ENCODE results near the gene UQCC2.

UQCC2 gene

DNA sequence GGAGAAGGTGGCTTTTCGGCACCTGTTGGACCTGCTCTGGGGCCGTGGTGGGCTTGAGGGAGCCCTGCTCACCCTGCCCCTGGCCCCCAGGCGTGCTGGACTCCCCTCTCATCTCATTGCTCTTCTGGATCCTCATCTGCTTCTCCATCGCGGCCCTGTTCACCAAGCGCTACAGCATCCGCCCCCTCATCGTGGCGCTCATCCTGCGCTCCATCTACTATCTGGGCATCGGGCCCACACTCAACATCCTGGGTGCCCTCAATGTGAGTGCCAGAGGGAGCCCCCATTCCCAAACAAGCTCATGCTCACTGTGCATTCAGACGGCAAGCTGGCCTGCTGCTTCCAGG, 22.4 kb downstream of the UQCC2 start:
- H3K27ac Mint-ChIP-seq: no peak overlapping the region
- H3K4me3 Mint-ChIP-seq: no peak overlapping the region
- H3K4me1 Mint-ChIP-seq: peaks cover 13% of the 10 kb centered on the region
- ATAC-seq (ENCODE audit: low read depth) (no peak), DNase-seq (ENCODE audit: low spot score in 2 of 2) (no peak)
- H3K36me3 Mint-ChIP-seq: peaks cover 44% of the 10 kb centered on the region
- H3K9me3 Mint-ChIP-seq: no peaks in the 10 kb centered on the region
- no peaks in the 10 kb centered on the region for H3K27me3 Mint-ChIP-seq

- DNase-seq (ENCODE audit: low spot score in 2 of 2): no peak
- Mint-ChIP-seq H3K4me1 (peaks cover 13% of the 10 kb centered on the region), H3K36me3 (peaks cover 45% of the 10 kb centered on the region), H3K4me3 (no peak overlapping the region), H3K27ac (no peak overlapping the region), H3K9me3 (no peaks in the 10 kb centered on the region), H3K27me3 (no peaks in the 10 kb centered on the region)
- no peak for ATAC-seq (ENCODE audit: low read depth)
These were observed 22.9 kb downstream of the UQCC2 start for GRCh38 chr6:33688451-33689147.

DNA sequence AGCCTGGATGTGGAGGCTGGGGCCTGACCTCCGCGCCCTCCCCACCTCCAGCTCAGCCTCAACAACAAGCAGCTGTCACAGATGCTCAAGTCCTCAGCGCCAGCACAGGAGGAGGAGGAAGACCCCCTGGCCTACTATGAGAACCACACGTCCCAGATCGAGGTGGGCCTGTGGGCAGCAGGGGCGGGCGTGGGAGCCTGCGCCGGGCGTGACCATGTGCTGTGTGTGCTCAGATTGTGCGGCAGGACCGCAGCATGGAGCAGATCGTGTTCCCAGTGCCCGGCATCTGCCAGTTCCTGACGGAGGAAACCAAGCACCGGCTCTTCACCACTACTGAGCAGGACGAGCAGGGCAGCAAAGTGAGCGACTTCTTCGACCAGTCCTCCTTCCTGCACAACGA, 23.5 kb downstream of the UQCC2 start:
- no peaks in the 10 kb centered on the region for H3K27me3 Mint-ChIP-seq
- DNase-seq (ENCODE audit: low spot score in 2 of 2) (no peak), ATAC-seq (ENCODE audit: low read depth) (no peak)
- no peaks in the 10 kb centered on the region for H3K9me3 Mint-ChIP-seq
- no peak overlapping the region for H3K27ac Mint-ChIP-seq
- H3K36me3 Mint-ChIP-seq: peaks cover 47% of the 10 kb centered on the region
- H3K4me1 Mint-ChIP-seq: peaks cover 13% of the 10 kb centered on the region
- no peak overlapping the region for H3K4me3 Mint-ChIP-seq

DNA sequence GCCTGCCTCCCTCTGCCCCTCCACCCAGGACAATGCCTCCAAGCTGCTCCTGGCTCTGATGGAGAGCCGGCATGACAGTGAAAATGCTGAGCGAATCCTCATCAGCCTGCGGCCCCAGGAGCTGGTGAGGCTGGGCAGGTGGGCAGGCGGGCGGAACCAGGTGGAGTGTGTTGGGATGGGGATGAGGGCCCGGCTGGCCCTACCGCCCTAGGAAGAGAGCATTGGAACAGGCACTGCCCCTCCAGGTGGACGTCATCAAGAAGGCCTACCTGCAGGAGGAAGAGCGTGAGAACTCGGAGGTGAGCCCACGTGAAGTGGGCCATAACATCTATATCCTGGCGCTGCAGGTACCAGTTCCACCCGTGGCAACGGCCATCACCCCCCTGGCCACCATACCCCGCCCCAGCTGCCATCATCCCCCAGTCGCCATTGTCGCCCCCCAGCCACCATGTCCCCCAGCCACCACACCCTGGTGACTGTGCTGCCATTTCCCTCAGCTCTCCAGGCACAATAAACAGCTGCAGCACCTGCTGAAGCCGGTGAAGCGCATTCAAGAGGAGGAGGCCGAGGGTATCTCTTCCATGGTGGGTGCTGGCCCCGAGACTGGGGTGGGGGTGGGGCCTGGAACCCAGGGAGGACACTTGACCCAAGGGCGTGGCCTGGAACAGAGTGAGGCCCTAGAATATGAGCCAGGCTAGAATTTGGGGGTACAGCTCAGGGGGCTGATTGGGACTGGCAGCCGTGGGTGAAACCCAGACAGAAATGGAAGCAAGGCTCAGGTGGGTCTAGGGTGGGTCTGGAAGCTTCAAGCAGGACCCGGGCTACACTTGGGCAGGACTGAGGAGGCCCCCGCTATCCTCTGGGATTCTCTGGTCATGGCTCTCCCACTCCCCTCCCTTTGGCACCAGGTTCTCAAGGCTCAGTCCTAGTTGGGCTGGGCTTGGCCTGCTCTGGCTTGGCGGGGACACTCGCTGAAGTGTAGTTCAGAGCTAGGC, 24.2 kb downstream of the UQCC2 start:
- Mint-ChIP-seq H3K36me3 (peaks cover 48% of the 10 kb centered on the region), H3K27ac (no peak overlapping the region), H3K4me1 (peaks cover 7% of the 10 kb centered on the region), H3K9me3 (no peaks in the 10 kb centered on the region), H3K4me3 (no peak overlapping the region), H3K27me3 (no peaks in the 10 kb centered on the region)
- DNase-seq (ENCODE audit: low spot score in 2 of 2) (no peak), ATAC-seq (ENCODE audit: low read depth) (no peak)

- H3K27ac Mint-ChIP-seq: no peak overlapping the region
These were observed 25.1 kb downstream of the UQCC2 start for GRCh38 chr6:33686225-33686924.

GRCh38 chr6:33685411-33686224, 25.9 kb downstream of the UQCC2 start:
- DNase-seq (ENCODE audit: low spot score in 2 of 2): no peak
- ATAC-seq (ENCODE audit: low read depth): no peak
- Mint-ChIP-seq H3K4me3 (no peak overlapping the region), H3K9me3 (no peaks in the 10 kb centered on the region), H3K36me3 (peaks cover 45% of the 10 kb centered on the region), H3K4me1 (no peaks in the 10 kb centered on the region), H3K27me3 (no peaks in the 10 kb centered on the region), H3K27ac (no peak overlapping the region)

More at GRCh38 chr6:33686225-33686924, 25.1 kb downstream of the UQCC2 start:
- H3K4me3 Mint-ChIP-seq: no peak overlapping the region
- H3K36me3 Mint-ChIP-seq: peaks cover 47% of the 10 kb centered on the region
- ATAC-seq (ENCODE audit: low read depth) (no peak), DNase-seq (ENCODE audit: low spot score in 2 of 2) (no peak)
- H3K9me3 Mint-ChIP-seq: no peaks in the 10 kb centered on the region
- H3K27me3 Mint-ChIP-seq: no peaks in the 10 kb centered on the region
- H3K4me1 Mint-ChIP-seq: peaks cover 3% of the 10 kb centered on the region

GRCh38 chr6:33684983-33685382, 26.5 kb downstream of the UQCC2 start:
- Mint-ChIP-seq H3K36me3 (peaks cover 46% of the 10 kb centered on the region), H3K27ac (no peak overlapping the region), H3K27me3 (no peaks in the 10 kb centered on the region), H3K4me3 (no peak overlapping the region), H3K4me1 (no peaks in the 10 kb centered on the region), H3K9me3 (no peaks in the 10 kb centered on the region)
- ATAC-seq (ENCODE audit: low read depth): no peak
- DNase-seq (ENCODE audit: low spot score in 2 of 2): no peak

- no peak for ATAC-seq (ENCODE audit: low read depth)
- H3K27ac Mint-ChIP-seq: no peak overlapping the region
These were observed 27.0 kb downstream of the UQCC2 start for GRCh38 chr6:33684428-33684896.

DNA sequence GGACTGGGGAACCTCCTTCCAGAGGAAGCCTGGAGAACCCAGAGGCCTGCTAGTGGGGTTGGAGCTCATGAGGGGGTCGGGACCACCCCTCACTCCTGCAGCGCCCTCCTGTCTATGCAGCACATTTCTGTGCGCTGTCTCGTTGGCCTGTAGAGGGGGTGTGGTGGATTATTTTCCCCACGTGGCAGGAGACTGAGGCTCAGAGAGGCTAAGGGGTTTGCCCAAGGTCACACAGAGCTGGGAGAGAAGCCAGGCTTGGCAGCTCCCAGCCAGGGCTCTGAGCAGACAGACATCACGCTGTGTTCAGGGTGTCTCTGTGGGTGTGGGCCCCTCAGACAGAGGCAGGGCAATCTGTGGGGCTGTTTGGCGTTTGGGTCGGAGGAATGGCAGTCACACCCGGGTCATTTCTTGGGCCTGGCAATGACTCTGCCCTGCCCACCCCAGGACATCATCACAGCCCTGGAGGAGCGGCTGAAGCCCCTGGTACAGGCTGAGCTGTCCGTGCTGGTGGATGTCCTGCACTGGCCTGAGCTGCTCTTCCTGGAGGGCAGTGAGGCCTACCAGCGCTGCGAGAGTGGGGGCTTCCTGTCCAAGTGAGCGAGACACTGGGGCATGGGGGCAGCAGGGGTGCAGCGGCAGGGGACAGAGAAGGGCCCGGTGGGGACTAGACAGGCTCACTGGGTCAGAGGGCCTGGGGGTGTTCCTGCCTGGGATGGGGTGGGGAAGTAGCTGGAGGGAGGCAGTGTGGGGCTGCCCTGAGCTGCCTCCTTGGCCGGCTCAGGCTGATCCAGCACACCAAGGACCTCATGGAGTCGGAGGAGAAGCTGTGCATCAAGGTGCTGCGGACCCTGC, 27.7 kb downstream of the UQCC2 start:
- Mint-ChIP-seq H3K4me3 (no peak overlapping the region), H3K27me3 (no peaks in the 10 kb centered on the region), H3K9me3 (no peaks in the 10 kb centered on the region), H3K27ac (no peak overlapping the region), H3K4me1 (peaks cover under 1% of the 10 kb centered on the region), H3K36me3 (peaks cover 44% of the 10 kb centered on the region)
- ATAC-seq (ENCODE audit: low read depth) (no peak), DNase-seq (ENCODE audit: low spot score in 2 of 2) (no peak)

More at GRCh38 chr6:33684428-33684896, 27.0 kb downstream of the UQCC2 start:
- no peaks in the 10 kb centered on the region for H3K27me3 Mint-ChIP-seq
- no peak for DNase-seq (ENCODE audit: low spot score in 2 of 2)
- H3K36me3 Mint-ChIP-seq: peaks cover 47% of the 10 kb centered on the region
- no peaks in the 10 kb centered on the region for H3K9me3 Mint-ChIP-seq
- H3K4me3 Mint-ChIP-seq: no peak overlapping the region
- H3K4me1 Mint-ChIP-seq: no peaks in the 10 kb centered on the region

DNA sequence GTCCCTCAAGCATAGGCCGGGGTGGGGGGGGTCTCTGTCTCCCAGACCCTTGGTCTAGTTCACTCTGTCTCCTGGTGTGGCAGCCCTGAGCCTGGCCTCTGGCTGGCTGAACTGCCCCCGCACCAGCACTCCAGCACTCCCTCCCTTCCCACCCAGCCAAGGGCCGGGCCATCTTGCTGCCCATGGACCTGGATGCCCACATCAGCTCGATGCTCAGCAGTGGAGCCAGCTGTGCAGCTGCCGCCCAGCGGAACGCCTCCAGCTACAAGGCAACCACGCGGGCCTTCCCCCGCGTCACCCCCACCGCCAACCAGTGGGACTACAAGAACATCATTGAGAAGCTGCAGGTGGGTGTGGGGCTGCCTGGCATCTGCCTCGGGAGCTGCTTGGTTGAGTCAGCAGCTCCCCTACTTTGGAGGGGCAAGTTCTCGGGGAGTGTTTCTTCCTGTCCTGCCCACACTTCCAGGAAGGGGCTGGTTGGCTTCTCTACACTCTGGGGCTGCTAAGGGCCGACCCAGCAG, 28.4 kb downstream of the UQCC2 start:
- Mint-ChIP-seq H3K4me1 (peaks cover 4% of the 10 kb centered on the region), H3K9me3 (no peaks in the 10 kb centered on the region), H3K36me3 (peaks cover 45% of the 10 kb centered on the region), H3K27ac (no peak overlapping the region), H3K27me3 (no peaks in the 10 kb centered on the region), H3K4me3 (no peak overlapping the region)
- no peak for ATAC-seq (ENCODE audit: low read depth)
- DNase-seq (ENCODE audit: low spot score in 2 of 2): no peak

DNA sequence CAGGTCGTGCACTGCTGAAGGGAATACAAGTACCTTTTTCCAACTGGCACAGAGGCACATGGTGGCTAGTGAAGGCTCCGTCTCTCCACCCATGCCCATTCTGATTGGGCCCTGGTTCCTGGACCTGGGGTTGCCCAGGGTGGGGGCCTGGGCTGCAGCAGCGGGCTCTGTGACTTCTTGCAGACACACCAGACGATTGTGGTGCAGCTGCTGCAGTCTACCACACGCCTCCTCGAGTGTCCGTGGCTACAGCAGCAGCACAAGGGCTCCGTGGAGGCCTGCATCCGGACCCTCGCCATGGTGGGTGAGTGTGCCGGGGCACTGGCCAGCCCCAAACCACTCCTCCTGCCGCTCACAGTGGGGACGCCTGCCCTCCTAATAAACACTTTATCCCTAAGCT, 29.2 kb downstream of the UQCC2 start:
- no peak for ATAC-seq (ENCODE audit: low read depth)
- no peak for DNase-seq (ENCODE audit: low spot score in 2 of 2)
- H3K27ac Mint-ChIP-seq: no peak overlapping the region
- no peak overlapping the region for H3K4me3 Mint-ChIP-seq
- H3K27me3 Mint-ChIP-seq: no peaks in the 10 kb centered on the region
- peaks cover 51% of the 10 kb centered on the region for H3K36me3 Mint-ChIP-seq
- peaks cover 8% of the 10 kb centered on the region for H3K4me1 Mint-ChIP-seq
- no peaks in the 10 kb centered on the region for H3K9me3 Mint-ChIP-seq

- Mint-ChIP-seq H3K4me3 (no peak overlapping the region), H3K4me1 (peaks cover 8% of the 10 kb centered on the region), H3K27ac (no peak overlapping the region), H3K9me3 (no peaks in the 10 kb centered on the region), H3K36me3 (peaks cover 42% of the 10 kb centered on the region), H3K27me3 (no peaks in the 10 kb centered on the region)
- DNase-seq (ENCODE audit: low spot score in 2 of 2) (no peak), ATAC-seq (ENCODE audit: low read depth) (no peak)
These were observed 31.7 kb downstream of the UQCC2 start for GRCh38 chr6:33679761-33680160.
